ENCODE data around the gene SLC25A22. TPM values are rescaled to one million over a fixed set of nuclear protein-coding genes. Genes with fewer than 3 reads are reported as not detected.

Gene SLC25A22
- total and polyA plus RNA-seq, 10 of the 15 experiments (the other 5 are each of a cell fraction or from before 2014, with no cell fraction given): 0.27 to 27.0 (median 8.2) TPM

GRCh38 chr11:842370-843002, 44.4 kb upstream of the SLC25A22 start, which contains the start of the genes POLR2L and TSPAN4 (continued):
- TF ChIP-seq PBX3 (IDR thresholded peaks at IDR 0.05; ENCODE audit: insufficient replicate concordance, low read depth, low read length) (peak; percentile 96), ZBTB33 (IDR thresholded peaks at IDR 0.05) (no peak), ZNF622 (IDR thresholded peaks at IDR 0.05) (no peak), CTCF (IDR thresholded peaks at IDR 0.05 in 2 of 3, conservative IDR thresholded peaks at IDR 0.05 in 1 of 3; ENCODE audit: control insufficient read depth in 2 of 3, extremely low read depth in 1 of 3, insufficient read depth in 1 of 3, low read depth in 3 of 3, low read length in 3 of 3) (no peak), JUNB (IDR thresholded peaks at IDR 0.05) (no peak), TCF12 (IDR thresholded peaks at IDR 0.05; ENCODE audit: low read depth, low read length) (peak; percentile 65; the same call in 1 of the 2 replicates), POU2F2 (IDR thresholded peaks at IDR 0.05; ENCODE audit: borderline replicate concordance, low read depth, low read length) (peak; percentile 93), PAX5 (IDR thresholded peaks at IDR 0.05; ENCODE audit: borderline replicate concordance, low read depth, low read length) (no peak), FOS (IDR thresholded peaks at IDR 0.05; ENCODE audit: borderline replicate concordance, extremely low read depth, insufficient read length) (no peak), FOXK2 (IDR thresholded peaks at IDR 0.05) (peak; percentile 98), RB1 (IDR thresholded peaks at IDR 0.05; ENCODE audit: borderline replicate concordance) (peak; percentile 98; the same call in 1 of the 2 replicates), GATAD2B (conservative IDR thresholded peaks at IDR 0.05; ENCODE audit: low read depth) (peak; percentile 91), IKZF1 (conservative IDR thresholded peaks at IDR 0.05) (peak; percentile 99), ESRRA (IDR thresholded peaks at IDR 0.05; ENCODE audit: low read length) (no peak), CHD2 (IDR thresholded peaks at IDR 0.05; ENCODE audit: borderline replicate concordance, low read depth, low read length) (no peak), E2F4 (IDR thresholded peaks at IDR 0.05; ENCODE audit: low read depth, low read length) (peak; percentile 36; the same call in 1 of the 2 replicates), POLR2AphosphoS5 (IDR thresholded peaks at IDR 0.05; ENCODE audit: low read length) (peak; percentile 99), CHD1 (IDR thresholded peaks at IDR 0.05; ENCODE audit: low read depth, low read length) (peak; percentile 98), BCLAF1 (IDR thresholded peaks at IDR 0.05) (peak; percentile 99), IRF3 (IDR thresholded peaks at IDR 0.05) (peak; percentile 60; the same call in 1 of the 2 replicates)
